C4-2B (cell line): ENCODE data around the gene LHFPL6.

ENCODE experiments used
- H3K27ac ChIP-seq: fragments of 450-650 bp; 2 replicates; pipeline ENCODE4 v1.5.1; 2017
- CTCF ChIP-seq: fragments of 450-650 bp; conservative IDR thresholded peaks from 2 replicates; pipeline ENCODE4 v1.5.1; 2017; ENCODE audit warnings: mild to moderate bottlenecking
- ZFX ChIP-seq: fragments of 450-650 bp; IDR thresholded peaks from 2 replicates; pipeline ENCODE4 v1.6.1; 2017

LHFPL6 gene

GRCh38 chr13:39403106-39403505 lies 199.9 kb downstream of the LHFPL6 start:
- no peak overlapping the region for H3K27ac ChIP-seq
- no peak for TF ChIP-seq CTCF
- no peak for TF ChIP-seq ZFX

- TF ChIP-seq ZFX (no peak), CTCF (no peak)
- no peak overlapping the region for H3K27ac ChIP-seq
Observed at GRCh38 chr13:39402221-39402970, 200.6 kb downstream of the LHFPL6 start.

GRCh38 chr13:39401756-39402155 lies 201.2 kb downstream of the LHFPL6 start:
- H3K27ac ChIP-seq: no peak overlapping the region

GRCh38 chr13:39401046-39401705 lies 201.8 kb downstream of the LHFPL6 start:
- TF ChIP-seq CTCF: no peak
- TF ChIP-seq ZFX: no peak
- H3K27ac ChIP-seq: no peak overlapping the region

More at GRCh38 chr13:39401756-39402155, 201.2 kb downstream of the LHFPL6 start:
- TF ChIP-seq CTCF (no peak), ZFX (no peak)

GRCh38 chr13:39399102-39399501 lies 203.9 kb downstream of the LHFPL6 start:
- TF ChIP-seq ZFX: no peak
- H3K27ac ChIP-seq: no peak overlapping the region

GRCh38 chr13:39397896-39398265 lies 205.1 kb downstream of the LHFPL6 start:
- TF ChIP-seq CTCF: no peak
- TF ChIP-seq ZFX: no peak
- no peak overlapping the region for H3K27ac ChIP-seq

GRCh38 chr13:39397226-39397895 lies 205.6 kb downstream of the LHFPL6 start:
- no peak overlapping the region for H3K27ac ChIP-seq
- TF ChIP-seq ZFX: no peak
- TF ChIP-seq CTCF: no peak
